Ovary (tissue), 9 donors: ENCODE measurements around the gene SMC3. TPM values are rescaled to one million over a fixed set of nuclear protein-coding genes. Genes with fewer than 3 reads are reported as not detected.

Experiments used
- DNase-seq, 5 donors: peaks; one replicate each; pipeline ENCODE4 v3.0.0-alpha.2; 2019 to 2020
- H3K27ac ChIP-seq, 2 donors: fragments of 200-600 bp; one replicate each; pipeline versions ENCODE4 v1.5.1 to v1.8.0; 2019 to 2022
- H3K27me3 ChIP-seq: fragments of 200-600 bp; one replicate; pipeline ENCODE4 v1.8.0; 2022
- H3K36me3 ChIP-seq: fragments of 200-600 bp; sonication (generic); one replicate; pipeline ENCODE4 v1.5.1; 2019
- H3K4me1 ChIP-seq: one replicate; pipeline ENCODE4 v1.8.1; 2013; ENCODE audit warnings: mild to moderate bottlenecking, moderate library complexity; ENCODE audit not compliant: insufficient read depth
- H3K4me3 ChIP-seq: fragments of 200-600 bp; sonication (generic); one replicate; pipeline ENCODE4 v1.5.1; 2017
- H3K9me3 ChIP-seq, 2 donors: fragments of 200-600 bp in 1 of 2; sonication (generic) in 1 of 2; one replicate each; pipeline versions ENCODE4 v1.5.1 to v1.8.1; 2013 to 2019; ENCODE audit warnings: mild to moderate bottlenecking in 1 of 2, moderate library complexity in 1 of 2
- CTCF ChIP-seq, 3 donors: fragments of 450-650 bp in 2 of 3; fragments of 200-600 bp in 1 of 3; IDR thresholded peaks; one replicate each; pipeline versions ENCODE4 v1.5.1 to v1.8.0; 2016 to 2022; ENCODE audit warnings: antibody characterized with exemption in 3 of 3, mild to moderate bottlenecking in 1 of 3
- EP300 ChIP-seq: sonication (generic); formaldehyde crosslinking; IDR thresholded peaks from one replicate; pipeline ENCODE4 v1.6.1; 2017; ENCODE audit warnings: antibody characterized with exemption
- POLR2A ChIP-seq: fragments of 450-650 bp; IDR thresholded peaks from one replicate; pipeline ENCODE4 v1.6.1; 2017; ENCODE audit warnings: antibody characterized with exemption, mild to moderate bottlenecking, moderate library complexity
- WGBS, 3 donors: extraction: QIAGEN DNeasy Blood & Tissue Kit in 1 of 3; methylation state at CpG; one replicate each; pipeline versions ENCODE4 v1.1.5 to v1.1.7; 2013 to 2017; 5-methylcytosine and 5-hydroxymethylcytosine counted together
- intact Hi-C, 4 donors: fragments of 100-400 bp; cut with DNase I; formaldehyde crosslinking; loops; one replicate each; pipeline versions ENCODE4 v1.11.0 to v1.15.1; 2022 to 2023
- polyA plus RNA-seq, 2 donors: library from polyadenylated mRNA; stranded (reverse); fragments of 200-250 nt in 1 of 2; fragments of 350-450 nt in 1 of 2; fragmentation: Illumina TruSeq in 1 of 2; extraction: RNeasy Lipid Tissue Mini Kit (QIAGEN cat#74804) in 1 of 2; gene quantifications; one replicate each; pipeline ENCODE4 v1.2.3, GENCODE V29; 2013 to 2014
- total RNA-seq, 7 donors: library from RNA; depleted of rRNA in 2 of 7; stranded (reverse); fragments of >200 nt in 2 of 7; fragmentation: NEBNext Ultra II Directional in 3 of 7; extraction: Animal tissue kit (Norgen Biotek cat#: 25700) in 3 of 7; gene quantifications; one replicate each; pipeline versions ENCODE4 v1.1.0 to v1.2.4, GENCODE V29; 2016 to 2023
- donor health status: DM: no; HTN: no; CAD: no; lungs with moderate emphysema.
- donor health status: DM: no; HTN: no; CAD: no.
- donor health status: Bipolar disorder and iron deficiency.
- donor health status: DM: yes; HTN: yes; CAD: no.
- donor health status: DM: no; HTN: no; CAD: no.
- donor health status: DM: yes; HTN: yes; CAD: no.

The SMC3 gene
- total and polyA plus RNA-seq, 9 donors = 23.1 to 49.1 (median 37.1) TPM

- intact Hi-C loops = no loop called here
- TF ChIP-seq CTCF (IDR thresholded peaks at IDR 0.05) (no peak), POLR2A (no peak), EP300 (no peak)
- no peak for DNase-seq
- H3K27me3 ChIP-seq = no peaks in the 10 kb centered on the region
- no peak overlapping the region for H3K27ac ChIP-seq
- 95 to 97% (median 95%) methylated on average over 5 of the region's 5 CpGs for WGBS, 3 donors
- no peaks in the 10 kb centered on the region for H3K36me3 ChIP-seq
- no peaks in the 10 kb centered on the region for H3K4me1 ChIP-seq
- H3K4me3 ChIP-seq = no peak overlapping the region
- no peaks in the 10 kb centered on the region for H3K9me3 ChIP-seq
Observed at GRCh38 chr10:110616493-110617033, 49.1 kb downstream of the SMC3 start.

GRCh38 chr10:110617425-110618229 is 50.1 kb downstream of the SMC3 start:
- TF ChIP-seq EP300 (no peak), POLR2A (no peak), CTCF (IDR thresholded peaks at IDR 0.05) (no peak)
- intact Hi-C loops = no loop called here
- H3K4me3 ChIP-seq = no peak overlapping the region
- H3K27me3 ChIP-seq = no peaks in the 10 kb centered on the region
- DNase-seq = no peak
- no peak overlapping the region for H3K27ac ChIP-seq
- WGBS, 3 donors = 94 to 96% (median 94%) methylated on average over 7 of the region's 7 CpGs
- H3K36me3 ChIP-seq = no peaks in the 10 kb centered on the region
- H3K4me1 ChIP-seq = no peaks in the 10 kb centered on the region
- H3K9me3 ChIP-seq = no peaks in the 10 kb centered on the region

DNA sequence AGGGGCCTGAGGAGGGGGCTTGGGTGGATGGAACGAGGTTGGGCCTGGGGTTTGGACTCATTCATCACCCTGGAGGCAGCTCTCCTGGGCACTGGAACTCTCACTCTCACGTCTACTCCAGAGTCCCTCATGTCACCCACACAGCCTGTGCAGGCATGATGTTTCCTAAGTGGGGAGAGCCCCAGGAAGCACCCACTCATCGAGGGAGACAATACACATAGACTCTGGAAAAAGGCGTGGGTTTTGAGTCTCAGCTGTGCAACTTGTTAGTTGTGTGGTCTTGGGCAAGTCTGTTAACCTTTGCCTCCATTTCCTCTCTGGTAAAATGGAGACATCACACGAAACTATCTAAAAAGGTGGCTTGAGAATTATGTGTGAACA is 50.7 kb downstream of the SMC3 start:
- Histone ChIP-seq H3K27me3 (no peaks in the 10 kb centered on the region), H3K4me1 (no peaks in the 10 kb centered on the region)
- intact Hi-C loops = no loop called here

More for the DNA sequence above, 50.7 kb downstream of the SMC3 start:
- H3K9me3 ChIP-seq = no peaks in the 10 kb centered on the region
- 77 to 79% (median 77%) methylated on average over 5 of the region's 5 CpGs for WGBS, 3 donors
- no peaks in the 10 kb centered on the region for H3K36me3 ChIP-seq
- H3K4me3 ChIP-seq = no peak overlapping the region
- no peak overlapping the region for H3K27ac ChIP-seq
- no peak for DNase-seq
- no peak for TF ChIP-seq POLR2A
- TF ChIP-seq EP300 = no peak
- TF ChIP-seq CTCF (IDR thresholded peaks at IDR 0.05) = no peak
